ENCODE data around the gene HHIPL1. TPM values are rescaled to one million over a fixed set of nuclear protein-coding genes. Genes with fewer than 3 reads are reported as not detected.

The HHIPL1 gene
- total RNA-seq, 2 experiments from 2014 or later, result 0.08 to 0.10 TPM

DNA sequence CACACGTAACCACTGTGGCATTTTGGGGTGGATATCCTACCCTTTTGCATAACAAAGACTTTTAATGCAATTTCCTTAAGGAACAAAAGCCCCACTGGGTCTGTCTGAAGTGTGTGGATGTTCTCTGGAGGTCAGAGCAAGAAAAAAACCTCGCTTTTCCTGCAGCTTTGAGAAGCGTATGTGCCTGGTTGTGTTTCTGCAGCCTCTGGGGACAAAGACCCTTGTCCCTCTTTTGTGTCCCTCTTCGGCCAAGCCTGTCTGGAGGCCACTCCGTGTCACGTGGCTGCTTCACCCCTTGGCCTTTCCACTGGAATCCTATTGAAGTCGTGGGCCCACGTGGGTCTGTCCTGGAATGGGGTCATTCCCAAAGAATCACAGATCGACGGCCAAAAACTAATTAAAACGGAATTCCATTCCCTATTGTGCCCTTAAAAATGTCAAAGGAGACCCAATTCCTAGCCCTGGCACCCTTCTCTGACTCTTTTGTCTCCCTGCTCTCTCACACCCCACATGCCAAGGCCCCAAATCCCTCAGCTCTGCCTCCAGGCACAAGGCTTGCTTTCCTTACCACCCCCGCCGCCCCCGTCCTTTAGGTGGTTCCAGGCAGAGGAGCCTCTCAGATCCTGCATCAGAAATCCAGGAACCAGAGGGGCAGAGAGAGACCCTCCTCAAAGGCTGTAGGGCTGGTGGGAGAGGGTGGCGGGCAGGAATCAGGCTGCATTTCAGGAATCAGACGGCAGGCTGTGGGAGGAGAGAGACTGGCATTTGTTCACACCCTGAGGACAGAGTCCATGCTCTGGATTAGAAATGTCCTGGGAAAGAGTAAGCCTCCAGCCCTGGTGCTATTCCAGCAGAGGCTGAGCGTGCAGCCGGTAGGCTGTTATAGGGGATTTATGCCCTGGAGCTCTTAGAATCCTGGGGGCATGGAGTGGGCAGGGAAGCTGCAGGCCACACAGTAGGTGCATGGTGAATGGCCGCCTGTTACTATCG lies 26.6 kb downstream of the HHIPL1 start:
- Mint-ChIP-seq H3K36me3 (ENCODE audit: low read depth) (no peaks in the 10 kb centered on the region), H3K27me3 (peaks cover 7% of the 10 kb centered on the region), H3K27ac (no peak overlapping the region), H3K4me3 (no peak overlapping the region), H3K4me1 (peaks cover 20% of the 10 kb centered on the region), H3K9me3 (no peaks in the 10 kb centered on the region)
- ChIA-PET CTCF (no interaction called here), POLR2A (no interaction called here)
- no peak for DNase-seq

DNA sequence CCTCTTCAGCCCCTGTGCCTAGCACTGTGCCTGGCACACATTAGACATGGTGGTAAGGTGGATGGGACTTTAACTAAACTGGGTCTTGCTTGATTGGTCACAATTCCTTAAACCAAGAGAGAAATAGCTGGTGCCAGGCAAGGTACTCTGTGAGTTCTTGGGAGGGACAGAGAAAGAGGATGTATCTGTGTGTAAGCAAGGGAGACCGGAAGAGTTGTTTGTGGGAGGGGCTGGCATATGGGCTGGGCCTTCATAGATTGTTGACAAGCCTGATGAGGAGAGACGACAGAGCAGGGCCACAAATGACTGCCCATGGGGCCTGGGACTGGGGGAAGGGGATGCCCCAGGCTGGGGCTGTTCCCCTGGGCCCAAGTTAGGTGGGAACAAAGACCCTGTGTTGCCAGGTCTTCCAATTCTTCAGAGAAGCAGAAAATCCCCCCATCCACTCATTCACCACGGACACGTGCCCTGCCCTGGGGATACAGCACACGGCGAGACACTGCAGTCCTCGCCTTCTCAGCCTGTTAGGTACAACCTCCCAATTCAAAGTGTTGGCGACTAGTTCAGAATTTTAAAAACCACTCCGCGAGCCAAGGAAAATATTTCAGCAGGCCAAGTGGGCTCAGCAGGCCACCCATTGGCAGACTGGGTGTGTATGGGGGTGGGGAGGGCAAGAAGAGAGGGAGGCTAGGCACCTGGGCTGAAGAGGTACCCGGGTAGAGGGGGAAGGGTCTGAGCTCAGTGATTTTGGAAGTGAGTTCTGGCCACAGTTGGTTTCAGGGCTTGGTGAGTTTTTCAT lies 27.8 kb downstream of the HHIPL1 start:
- H3K27ac Mint-ChIP-seq, result peak overlapping the region; percentile 87
- DNase-seq, result peak; percentile 64
- ChIA-PET POLR2A (no interaction called here), CTCF (interaction anchor here (0.8 kb wide), 1 partner anchor 10 kb away, joined by 4 read pairs; no protein-coding TSS in a partner anchor)
- H3K27me3 Mint-ChIP-seq, result peaks cover 7% of the 10 kb centered on the region
- H3K4me3 Mint-ChIP-seq, result no peak overlapping the region
- H3K36me3 Mint-ChIP-seq (ENCODE audit: low read depth), result no peaks in the 10 kb centered on the region
- no peaks in the 10 kb centered on the region for H3K9me3 Mint-ChIP-seq
- peaks cover 29% of the 10 kb centered on the region for H3K4me1 Mint-ChIP-seq

GRCh38 chr14:99673305-99674063 lies 28.6 kb downstream of the HHIPL1 start:
- ChIA-PET CTCF (interaction anchor here (1.0 kb wide), 1 partner anchor 11 kb away, joined by 3 read pairs; the partner anchor contains the start of gene CYP46A1), POLR2A (no interaction called here)
- no peak overlapping the region for H3K4me3 Mint-ChIP-seq
- no peak for DNase-seq
- H3K36me3 Mint-ChIP-seq (ENCODE audit: low read depth), result peaks cover 4% of the 10 kb centered on the region
- H3K27me3 Mint-ChIP-seq, result peaks cover 7% of the 10 kb centered on the region
- peaks cover 29% of the 10 kb centered on the region for H3K4me1 Mint-ChIP-seq
- peaks cover 5% of the 10 kb centered on the region for H3K9me3 Mint-ChIP-seq
- H3K27ac Mint-ChIP-seq, result peak overlapping the region; percentile 87

DNA sequence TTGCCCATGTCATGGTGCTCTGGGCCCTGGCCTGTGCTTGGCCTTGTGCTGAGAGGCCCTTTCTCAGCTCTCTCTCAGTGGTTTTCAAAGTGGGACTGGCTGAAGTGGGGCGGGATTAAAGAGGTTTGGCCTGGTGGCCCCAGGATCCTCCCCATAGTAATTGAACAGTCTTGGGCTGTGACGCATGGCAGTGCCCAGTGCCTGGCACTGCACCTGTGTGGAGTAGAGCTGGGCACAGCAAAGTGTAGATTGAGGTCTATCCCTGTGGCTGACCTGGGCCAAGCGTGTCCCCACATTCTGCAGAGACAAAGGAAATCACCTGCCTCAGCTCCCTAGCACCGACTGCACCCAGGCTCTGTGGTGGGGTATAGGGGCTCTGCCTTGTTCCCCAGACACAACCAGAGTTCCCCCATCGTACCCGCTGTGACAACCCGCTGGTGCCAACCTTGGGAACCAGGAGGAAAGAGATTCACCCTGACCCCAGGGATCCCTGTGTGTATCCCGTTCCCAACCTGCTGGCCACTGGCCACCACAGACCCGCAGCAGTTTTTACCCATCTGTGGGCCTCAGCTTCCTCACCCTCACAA lies 29.2 kb downstream of the HHIPL1 start:
- Mint-ChIP-seq H3K36me3 (ENCODE audit: low read depth) (peaks cover 4% of the 10 kb centered on the region), H3K4me3 (no peak overlapping the region), H3K4me1 (peaks cover 29% of the 10 kb centered on the region), H3K9me3 (peaks cover 7% of the 10 kb centered on the region), H3K27ac (no peak overlapping the region), H3K27me3 (peaks cover 7% of the 10 kb centered on the region)
- POLR2A ChIA-PET, result no interaction called here
- no peak for DNase-seq
- CTCF ChIA-PET, result interaction anchor here (1.0 kb wide), 1 partner anchor 10 kb away, joined by 3 read pairs; the partner anchor contains the start of gene CYP46A1

- Mint-ChIP-seq H3K9me3 (peaks cover 7% of the 10 kb centered on the region), H3K36me3 (ENCODE audit: low read depth) (peaks cover 4% of the 10 kb centered on the region), H3K27me3 (peaks cover 7% of the 10 kb centered on the region), H3K4me3 (no peak overlapping the region), H3K4me1 (peaks cover 29% of the 10 kb centered on the region), H3K27ac (no peak overlapping the region)
- DNase-seq, result no peak
- POLR2A ChIA-PET, result no interaction called here
- CTCF ChIA-PET, result interaction anchor here (1.0 kb wide), 1 partner anchor 9 kb away, joined by 3 read pairs; the partner anchor contains the start of gene CYP46A1
These were observed 29.9 kb downstream of the HHIPL1 start for GRCh38 chr14:99674776-99675381.

GRCh38 chr14:99675382-99675835 lies 30.5 kb downstream of the HHIPL1 start:
- Mint-ChIP-seq H3K27ac (no peak overlapping the region), H3K36me3 (ENCODE audit: low read depth) (peaks cover 4% of the 10 kb centered on the region), H3K27me3 (peaks cover 6% of the 10 kb centered on the region), H3K4me3 (no peak overlapping the region), H3K9me3 (peaks cover 7% of the 10 kb centered on the region), H3K4me1 (peaks cover 29% of the 10 kb centered on the region)
- ChIA-PET POLR2A (no interaction called here), CTCF (no interaction called here)
- no peak for DNase-seq

DNA sequence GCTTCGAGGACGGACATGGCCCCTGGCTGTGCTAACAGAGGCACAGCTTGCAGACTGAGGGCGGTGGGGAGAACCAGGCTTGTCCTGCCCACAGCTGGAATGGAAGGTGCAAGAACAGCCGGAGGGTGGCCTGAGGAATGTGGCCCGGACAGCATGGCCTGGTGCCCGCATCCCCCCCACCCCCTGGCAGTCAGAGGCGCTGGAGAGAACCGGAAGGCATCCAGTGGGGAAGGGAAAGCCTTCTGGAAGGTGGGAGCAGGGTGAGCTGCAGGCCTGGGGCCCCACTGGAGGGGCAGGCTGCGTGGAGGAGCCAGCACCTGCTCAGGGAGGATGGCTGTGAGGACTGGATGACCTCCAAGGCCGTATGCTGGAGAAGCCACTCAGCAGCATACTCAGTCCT lies 31.0 kb downstream of the HHIPL1 start:
- no peak overlapping the region for H3K4me3 Mint-ChIP-seq
- H3K4me1 Mint-ChIP-seq, result peaks cover 29% of the 10 kb centered on the region
- H3K9me3 Mint-ChIP-seq, result peaks cover 7% of the 10 kb centered on the region
- ChIA-PET POLR2A (no interaction called here), CTCF (no interaction called here)
- no peak overlapping the region for H3K27ac Mint-ChIP-seq
- DNase-seq, result no peak
- peaks cover 4% of the 10 kb centered on the region for H3K36me3 Mint-ChIP-seq (ENCODE audit: low read depth)
- peaks cover 3% of the 10 kb centered on the region for H3K27me3 Mint-ChIP-seq

GRCh38 chr14:99676657-99677056 lies 31.7 kb downstream of the HHIPL1 start:
- peaks cover 29% of the 10 kb centered on the region for H3K4me1 Mint-ChIP-seq
- peaks cover 4% of the 10 kb centered on the region for H3K36me3 Mint-ChIP-seq (ENCODE audit: low read depth)
- H3K27me3 Mint-ChIP-seq, result peaks cover 3% of the 10 kb centered on the region
- POLR2A ChIA-PET, result interaction anchor here (1.2 kb wide), 1 partner anchor 196 kb away, joined by 4 read pairs; the partner anchor contains the start of genes CCNK and SETD3
- H3K9me3 Mint-ChIP-seq, result peaks cover 7% of the 10 kb centered on the region
- no peak overlapping the region for H3K4me3 Mint-ChIP-seq
- peak overlapping the region; percentile 32 for H3K27ac Mint-ChIP-seq
- CTCF ChIA-PET, result no interaction called here
- peak; percentile 39 for DNase-seq

GRCh38 chr14:99677231-99678140 lies 32.6 kb downstream of the HHIPL1 start:
- POLR2A ChIA-PET, result interaction anchor here (1.1 to 1.2 kb wide), 2 partner anchors 72 to 197 kb away, joined by 3 to 4 read pairs; partner anchors contain the start of genes CCNK and SETD3
- peaks cover 25% of the 10 kb centered on the region for H3K4me1 Mint-ChIP-seq
- H3K9me3 Mint-ChIP-seq, result peaks cover 7% of the 10 kb centered on the region
- DNase-seq, result no peak
- H3K27me3 Mint-ChIP-seq, result peaks cover 3% of the 10 kb centered on the region
- CTCF ChIA-PET, result no interaction called here
- peaks cover 4% of the 10 kb centered on the region for H3K36me3 Mint-ChIP-seq (ENCODE audit: low read depth)
- H3K27ac Mint-ChIP-seq, result no peak overlapping the region
- H3K4me3 Mint-ChIP-seq, result no peak overlapping the region

GRCh38 chr14:99678198-99678597 lies 33.3 kb downstream of the HHIPL1 start:
- ChIA-PET CTCF (interaction anchor here (1.3 kb wide), 1 partner anchor 10 kb away, joined by 4 read pairs; no protein-coding TSS in a partner anchor), POLR2A (interaction anchor here (1.1 kb wide), 1 partner anchor 73 kb away, joined by 3 read pairs; no protein-coding TSS in a partner anchor)
- H3K27ac Mint-ChIP-seq, result no peak overlapping the region
- peaks cover 20% of the 10 kb centered on the region for H3K4me1 Mint-ChIP-seq
- H3K9me3 Mint-ChIP-seq, result peaks cover 7% of the 10 kb centered on the region
- no peak overlapping the region for H3K4me3 Mint-ChIP-seq
- no peak for DNase-seq
- peaks cover 3% of the 10 kb centered on the region for H3K27me3 Mint-ChIP-seq
- H3K36me3 Mint-ChIP-seq (ENCODE audit: low read depth), result peaks cover 4% of the 10 kb centered on the region

DNA sequence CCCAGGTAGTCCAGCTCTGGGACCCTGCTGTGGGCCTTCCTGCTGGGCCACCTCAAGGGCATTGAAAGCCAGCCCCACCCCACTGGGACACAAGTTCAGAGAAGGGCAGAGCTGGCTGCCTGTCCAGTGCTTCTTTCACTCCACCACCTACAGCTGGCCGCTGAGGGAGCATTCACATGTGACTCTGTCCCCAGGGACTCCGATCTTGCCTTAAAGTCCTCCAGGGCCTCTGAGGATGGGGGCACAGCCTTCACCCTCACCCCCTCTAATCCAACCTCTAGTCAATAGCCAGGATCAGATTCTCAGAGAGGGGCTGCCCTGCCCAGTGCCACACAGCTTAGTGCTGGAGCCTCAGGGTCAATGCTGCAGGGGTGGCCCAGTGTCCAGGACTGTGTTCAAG lies 34.2 kb downstream of the HHIPL1 start:
- ChIA-PET POLR2A (no interaction called here), CTCF (interaction anchor here (1.3 kb wide), 1 partner anchor 9 kb away, joined by 4 read pairs; no protein-coding TSS in a partner anchor)
- Mint-ChIP-seq H3K4me1 (peaks cover 22% of the 10 kb centered on the region), H3K36me3 (ENCODE audit: low read depth) (peaks cover 4% of the 10 kb centered on the region), H3K27ac (no peak overlapping the region), H3K4me3 (no peak overlapping the region), H3K9me3 (peaks cover 7% of the 10 kb centered on the region), H3K27me3 (peaks cover 3% of the 10 kb centered on the region)
- DNase-seq, result no peak
